B cell (primary cell): ENCODE results near the gene NRG2. TPM values are rescaled to one million over a fixed set of nuclear protein-coding genes. Genes with fewer than 3 reads are reported as not detected.

Source experiments
- ATAC-seq: fragments of 200-7000 bp; cut with Tn5 transposase; one replicate; pipeline ENCODE4 v1.10.0; 2021; ENCODE audit warnings: low read depth, mild to moderate bottlenecking, moderate number of reproducible peaks, moderate library complexity
- CTCF ChIA-PET: fragments of 350-600 bp; sonication (Branson Sonifier 250); formaldehyde crosslinking; loops from one replicate; lab custom pipeline; 2021; ENCODE audit warnings: antibody characterized with exemption, inconsistent platforms; lab: Charles Lee
- POLR2A ChIA-PET: fragments of 350-600 bp; sonication (Branson Sonifier 250); formaldehyde crosslinking; loops from one replicate; lab custom pipeline; 2021; ENCODE audit warnings: antibody characterized with exemption; lab: Charles Lee
- DNase-seq: peaks from one replicate; pipeline ENCODE4 v3.0.0; 2013
- H2AFZ ChIP-seq: 2 replicates; pipeline ENCODE4 v1.6.1; 2012; ENCODE audit warnings: mild to moderate bottlenecking, low read depth, low read length; ENCODE audit not compliant: insufficient read depth, poor library complexity, severe bottlenecking
- H3K27ac ChIP-seq, 2 donors: 1 replicate in 1 of 2; 2 replicates in 1 of 2; pipeline ENCODE4 v1.5.1; 2012 to 2013; ENCODE audit warnings: low read length in 2 of 2, mild to moderate bottlenecking in 2 of 2, moderate library complexity in 1 of 2
- H3K27me3 ChIP-seq, 4 experiments: fragments of 200-600 bp in 1 of 4; sonication (generic) in 1 of 4; replicated peaks in 1 of 4; 1 replicate in 2 of 4; 2 replicates in 2 of 4; pipeline versions ENCODE4 v1.6.1 to v1.7.0; 2013 to 2016; ENCODE audit warnings: low read length in 3 of 4, mild to moderate bottlenecking in 2 of 4, mixed read lengths in 1 of 4, moderate library complexity in 1 of 4; ENCODE audit not compliant: insufficient read depth in 4 of 4, control insufficient read depth in 3 of 4; ENCODE audit errors: control extremely low read depth in 1 of 4
- H3K36me3 ChIP-seq, 2 experiments: replicated peaks in 1 of 2; 1 replicate in 1 of 2; 2 replicates in 1 of 2; pipeline versions ENCODE4 v1.6.1 to v1.7.1; 2013; ENCODE audit warnings: low read length in 1 of 2; ENCODE audit not compliant: insufficient read depth in 2 of 2, control insufficient read depth in 1 of 2; ENCODE audit errors: control extremely low read depth in 1 of 2, extremely low read depth in 1 of 2
- H3K4me1 ChIP-seq, 2 donors: fragments of 200-600 bp in 1 of 2; sonication (generic) in 1 of 2; 1 replicate in 1 of 2; 2 replicates in 1 of 2; pipeline versions ENCODE4 v1.5.1 to v1.6.1; 2013 to 2017; ENCODE audit warnings: low read length in 2 of 2; ENCODE audit not compliant: control insufficient read depth in 2 of 2, insufficient read depth in 2 of 2
- H3K4me2 ChIP-seq: replicated peaks from 2 replicates; pipeline ENCODE3; 2012; ENCODE audit warnings: mild to moderate bottlenecking, low read depth, low read length; ENCODE audit not compliant: poor library complexity, severe bottlenecking
- H3K4me3 ChIP-seq, 5 experiments: fragments of 200-600 bp in 1 of 5; sonication (generic) in 1 of 5; 1 replicate in 3 of 5; 2 replicates in 2 of 5; pipeline versions ENCODE4 v1.5.1 to v1.7.0; 2011 to 2016; ENCODE audit warnings: low read length in 4 of 5, mild to moderate bottlenecking in 4 of 5, low read depth in 2 of 5, control low read depth in 1 of 5, moderate library complexity in 1 of 5; ENCODE audit not compliant: insufficient read depth in 1 of 5; ENCODE audit errors: control extremely low read depth in 1 of 5, extremely low read depth in 1 of 5
- H3K79me2 ChIP-seq: fragments of 200-600 bp; sonication (generic); one replicate; pipeline ENCODE4 v1.6.0; 2016; ENCODE audit warnings: low read length; ENCODE audit not compliant: control insufficient read depth, insufficient read depth
- H3K9ac ChIP-seq: fragments of 200-600 bp; sonication (generic); 2 replicates; pipeline ENCODE4 v1.6.1; 2017; ENCODE audit warnings: mild to moderate bottlenecking, low read length, moderate library complexity
- H3K9me3 ChIP-seq, 3 donors: one replicate each; pipeline versions ENCODE4 v1.6.1 to v1.7.1; 2013; ENCODE audit warnings: low read length in 2 of 3; ENCODE audit not compliant: control insufficient read depth in 2 of 3, insufficient read depth in 1 of 3; ENCODE audit errors: control extremely low read depth in 1 of 3
- H4K20me1 ChIP-seq: 2 replicates; pipeline ENCODE4 v1.6.0; 2012; ENCODE audit warnings: mild to moderate bottlenecking, low read length; ENCODE audit not compliant: insufficient read depth, control insufficient read depth, poor library complexity, severe bottlenecking
- H3K27ac Mint-ChIP-seq: one replicate; pipeline ENCODE4 v1.8.0; 2021; ENCODE audit warnings: mixed read lengths
- H3K27me3 Mint-ChIP-seq: one replicate; pipeline ENCODE4 v1.8.0; 2021; ENCODE audit warnings: mixed read lengths
- H3K4me1 Mint-ChIP-seq: one replicate; pipeline ENCODE4 v1.8.0; 2021; ENCODE audit warnings: mixed read lengths
- H3K4me3 Mint-ChIP-seq: one replicate; pipeline ENCODE4 v1.8.0; 2021; ENCODE audit warnings: mixed read lengths
- H3K9me3 Mint-ChIP-seq: one replicate; pipeline ENCODE4 v1.8.0; 2022; ENCODE audit warnings: mixed read lengths; ENCODE audit not compliant: insufficient read depth
- CTCF ChIP-seq: fragments of 200-600 bp; IDR thresholded peaks from one replicate; pipeline ENCODE4 v1.8.0; 2022; ENCODE audit warnings: antibody characterized with exemption, mild to moderate bottlenecking
- EZH2 ChIP-seq: IDR thresholded peaks from 2 replicates; pipeline ENCODE4 v1.6.1; 2012; ENCODE audit warnings: borderline replicate concordance, low read depth, mild to moderate bottlenecking, moderate library complexity, low read length; ENCODE audit not compliant: insufficient read depth, poor library complexity, severe bottlenecking
- WGBS: methylation state at CpG from one replicate; pipeline ENCODE4 v1.1.5; 2013; ENCODE audit warnings: missing lambda C conversion rate; ENCODE audit not compliant: insufficient coverage; 5-methylcytosine and 5-hydroxymethylcytosine counted together
- intact Hi-C: fragments of 100-400 bp; cut with micrococcal nuclease; formaldehyde crosslinking; loops from one replicate; pipeline ENCODE4 v1.10.0; 2022
- polyA plus RNA-seq: library from polyadenylated mRNA; depleted of rRNA; stranded (reverse); fragments of >200 nt; gene quantifications from 2 replicates; pipeline ENCODE4 v1.2.3, GENCODE V29; 2012
- total RNA-seq, 2 donors: library from RNA; stranded (reverse); fragments of 120-200 nt in 1 of 2; gene quantifications; 1 replicate in 1 of 2; 2 replicates in 1 of 2; pipeline versions ENCODE4 v1.2.3 to v1.2.4, GENCODE V29; 2013 to 2022

Gene NRG2
- total and polyA plus RNA-seq, 2 donors (not counting 1 experiment from before 2014, with no cell fraction given): 0.13 to 0.15 TPM

- H2AFZ ChIP-seq: no peak overlapping the region
- no peak overlapping the region for H3K9ac ChIP-seq
- no peak overlapping the region for H3K4me3 ChIP-seq
- no peak overlapping the region for H3K27ac Mint-ChIP-seq
- H3K4me3 Mint-ChIP-seq: no peak overlapping the region
- H3K36me3 ChIP-seq: no peaks in the 10 kb centered on the region
- WGBS: 89% methylated on average over 5 of the region's 5 CpGs
- H3K9me3 Mint-ChIP-seq: no peaks in the 10 kb centered on the region
- TF ChIP-seq EZH2: no peak
- no peak for TF ChIP-seq CTCF
- peaks cover 34% of the 10 kb centered on the region for H3K27me3 Mint-ChIP-seq
- ChIA-PET POLR2A (no interaction called here), CTCF (no interaction called here)
- H3K9me3 ChIP-seq: peaks cover 0 to 8% (median 0%) of the 10 kb centered on the region in 3 donors
- no peaks in the 10 kb centered on the region for H4K20me1 ChIP-seq
- no peaks in the 10 kb centered on the region for H3K4me1 Mint-ChIP-seq
- H3K4me1 ChIP-seq: no peaks in the 10 kb centered on the region
- DNase-seq (no peak), ATAC-seq (no peak)
- peaks cover 0 to 20% (median 0%) of the 10 kb centered on the region in 4 experiments for H3K27me3 ChIP-seq
- intact Hi-C loops: no loop called here
- H3K79me2 ChIP-seq: no peaks in the 10 kb centered on the region
- no peak overlapping the region for H3K27ac ChIP-seq
- H3K4me2 ChIP-seq: no peak overlapping the region
Measured at GRCh38 chr5:139812323-139812722, 230.8 kb downstream of the NRG2 start.

- CTCF ChIA-PET: no interaction called here
Measured at GRCh38 chr5:139811274-139811607, 231.9 kb downstream of the NRG2 start.

More at GRCh38 chr5:139811274-139811607, 231.9 kb downstream of the NRG2 start:
- Histone ChIP-seq H3K9me3 (peaks cover 0 to 8% (median 0%) of the 10 kb centered on the region in 3 donors), H3K27me3 (peaks cover 0 to 20% (median 0%) of the 10 kb centered on the region in 4 experiments), H3K79me2 (no peaks in the 10 kb centered on the region), H4K20me1 (no peaks in the 10 kb centered on the region), H3K36me3 (no peaks in the 10 kb centered on the region), H3K4me1 (no peaks in the 10 kb centered on the region), H3K9ac (no peak overlapping the region), H3K27ac (no peak overlapping the region), H2AFZ (no peak overlapping the region), H3K4me3 (no peak overlapping the region), H3K4me2 (no peak overlapping the region)
- intact Hi-C loops: no loop called here
- ATAC-seq: no peak
- no peak for DNase-seq
- TF ChIP-seq CTCF (no peak), EZH2 (no peak)
- POLR2A ChIA-PET: no interaction called here
- Mint-ChIP-seq H3K4me3 (no peak overlapping the region), H3K27ac (no peak overlapping the region), H3K4me1 (no peaks in the 10 kb centered on the region), H3K9me3 (no peaks in the 10 kb centered on the region), H3K27me3 (peaks cover 34% of the 10 kb centered on the region)
- no CpG with 5 or more reads among the region's 2 CpGs for WGBS
